Stomach (tissue), 4 donors: ENCODE results near the gene ATXN3.

Experiments used
- EP300 ChIP-seq: sonication (generic); formaldehyde crosslinking; IDR thresholded peaks from one replicate; pipeline ENCODE4 v1.6.1; 2017; ENCODE audit warnings: antibody characterized with exemption
- POLR2A ChIP-seq, 4 donors: fragments of 450-650 bp; IDR thresholded peaks; one replicate each; pipeline ENCODE4 v1.6.1; 2016; ENCODE audit warnings: antibody characterized with exemption in 4 of 4, control low read depth in 2 of 4, mild to moderate bottlenecking in 1 of 4, moderate library complexity in 1 of 4

DNA sequence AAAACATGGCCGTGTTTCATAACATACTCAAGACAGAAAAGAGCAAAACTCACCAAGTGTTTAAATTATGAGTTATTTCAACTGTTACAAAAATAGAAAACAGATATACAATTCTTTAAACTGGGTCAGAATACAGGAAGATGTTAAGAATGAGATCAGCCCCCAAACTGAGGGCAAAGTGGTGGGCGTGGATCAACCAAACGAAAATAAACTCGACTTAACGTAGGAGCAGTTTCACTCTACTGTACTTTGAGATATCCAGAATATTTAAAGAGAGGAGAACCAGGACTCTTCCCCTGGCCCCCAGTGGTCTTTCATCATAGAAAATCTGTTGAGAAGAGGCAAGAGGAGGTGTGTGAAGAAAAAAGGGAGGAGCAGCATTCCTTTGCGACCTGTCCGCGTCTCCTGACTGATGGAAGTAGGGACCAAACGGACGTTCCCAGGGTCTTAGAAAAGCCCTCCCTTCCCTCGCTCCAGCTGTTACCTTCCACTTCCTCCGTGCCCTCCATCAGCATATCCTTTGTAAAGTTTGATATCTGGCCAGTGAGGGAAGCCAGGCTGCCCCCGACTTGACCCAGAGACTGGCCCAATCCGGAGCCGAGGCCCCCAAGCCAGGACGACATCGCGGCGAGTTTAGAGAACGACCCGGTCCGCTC is 67.2 kb downstream of the ATXN3 start:
- TF ChIP-seq EP300 (no peak), POLR2A (IDR thresholded peaks at IDR 0.05) (no peak)
